NCI-H510A (cell line): ENCODE results near the gene NECAB3.

ENCODE experiments used
- DNase-seq: peaks from one replicate; lab custom pipeline; 2025; lab: John Stamatoyannopoulos, UW

NECAB3 gene

DNA sequence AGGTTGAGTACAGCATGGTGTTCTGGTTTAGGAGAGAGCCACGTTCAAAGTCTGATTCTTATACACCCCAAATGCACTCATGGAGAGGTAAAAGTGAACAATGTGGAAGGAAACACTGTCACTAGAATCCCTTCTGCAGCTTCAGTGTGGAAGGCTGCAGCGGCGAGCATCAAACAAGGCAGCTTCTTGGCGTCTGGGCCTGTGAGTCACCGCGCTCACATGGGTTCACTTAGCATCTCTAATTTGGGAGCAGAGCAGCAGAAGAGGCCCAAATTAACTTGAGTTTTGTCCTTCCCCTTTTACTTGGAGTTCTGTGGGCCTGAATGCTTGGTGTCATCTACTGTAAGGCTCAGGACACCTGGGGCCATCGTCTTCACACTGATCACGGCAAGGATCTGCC, 22.9 kb upstream of the NECAB3 start:
- no peak for DNase-seq

- no peak for DNase-seq
Observed at GRCh38 chr20:33696448-33696847, 22.2 kb upstream of the NECAB3 start.

DNA sequence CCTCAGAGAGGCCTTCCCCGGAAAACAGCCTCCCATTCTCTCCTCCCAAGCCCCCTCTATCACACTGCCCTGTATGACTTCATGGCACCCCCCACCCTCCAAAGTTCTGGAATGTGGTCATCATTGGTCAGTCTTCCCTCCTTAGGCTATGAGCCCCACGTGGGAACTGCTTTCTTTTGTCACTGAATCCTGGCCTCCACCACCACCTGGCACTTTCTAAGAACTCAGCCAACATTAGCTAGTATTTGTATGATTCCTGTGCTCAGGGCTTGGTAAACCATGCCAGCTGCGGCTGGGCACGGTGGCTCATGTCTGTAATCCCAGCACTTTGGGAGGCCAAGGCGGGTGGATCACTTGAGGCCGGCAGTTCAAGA, 20.4 kb upstream of the NECAB3 start:
- no peak for DNase-seq

- no peak for DNase-seq
Observed at GRCh38 chr20:33693741-33694638, 19.8 kb upstream of the NECAB3 start.

DNA sequence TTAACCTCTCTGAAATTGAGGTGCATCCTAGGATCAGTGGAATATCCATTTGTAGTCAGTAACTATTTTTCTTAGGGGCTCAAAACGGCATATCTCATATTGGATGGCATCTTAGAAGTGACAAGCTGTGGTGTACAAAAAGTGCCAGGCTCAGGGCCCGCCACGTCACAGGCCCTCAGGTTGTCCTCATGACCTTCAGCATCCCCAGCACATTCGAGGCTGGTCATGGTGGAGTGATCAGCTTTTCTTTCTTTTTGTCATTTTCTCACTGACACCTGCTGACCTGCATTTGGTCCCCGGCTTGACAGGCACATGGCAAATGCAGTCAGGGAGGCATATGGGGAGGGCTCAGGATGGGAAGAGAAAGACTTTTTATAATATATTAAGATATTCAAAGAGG, 19.1 kb upstream of the NECAB3 start:
- DNase-seq: no peak

GRCh38 chr20:33689973-33690372, 15.7 kb upstream of the NECAB3 start:
- DNase-seq: no peak

GRCh38 chr20:33689493-33689892, 15.3 kb upstream of the NECAB3 start:
- DNase-seq: no peak

GRCh38 chr20:33688938-33689424, 14.8 kb upstream of the NECAB3 start:
- DNase-seq: no peak

DNA sequence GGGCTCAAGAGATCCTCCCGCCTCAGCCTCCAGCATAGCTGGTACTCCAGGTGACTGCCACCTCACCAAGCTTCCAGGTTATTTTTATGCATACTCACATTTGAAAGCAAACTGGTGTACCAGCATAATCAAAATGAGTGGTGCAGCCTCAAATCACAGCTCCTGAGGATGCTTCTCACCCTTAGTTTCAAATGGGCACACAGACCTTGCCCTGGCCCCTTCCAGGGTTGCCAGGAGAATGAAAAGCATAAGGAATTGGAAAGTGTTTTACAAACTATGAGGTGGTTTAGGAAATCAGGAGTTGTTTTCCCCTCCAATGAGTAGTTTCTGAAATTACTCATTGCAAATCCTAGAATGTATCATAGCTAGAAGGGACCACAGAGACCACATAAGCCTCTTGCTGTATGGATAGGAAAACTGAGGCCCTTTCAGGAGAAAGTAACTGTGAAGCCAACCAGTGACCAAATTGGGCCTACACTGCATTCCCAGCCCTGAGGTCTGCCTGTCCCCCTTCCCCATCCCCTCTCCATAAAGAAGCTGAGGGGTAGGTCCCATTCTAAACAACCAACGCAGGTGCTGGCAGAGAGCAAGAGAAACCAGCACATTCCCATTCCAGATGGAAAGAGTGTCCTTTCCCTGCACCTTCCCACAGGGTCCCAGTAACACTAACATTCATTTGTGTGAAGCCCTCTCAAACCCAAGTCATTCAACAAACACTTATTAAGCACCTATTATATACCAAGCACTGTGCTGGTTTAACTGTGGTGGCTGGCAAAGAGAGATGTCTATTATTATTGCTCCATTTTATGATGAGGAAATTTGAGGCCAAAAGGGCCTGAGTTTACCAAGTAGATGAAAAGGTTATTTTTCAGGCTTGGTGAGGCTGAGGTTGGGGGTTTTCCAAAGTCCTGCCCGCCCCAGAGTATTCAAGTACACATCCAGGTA, 14.0 kb upstream of the NECAB3 start:
- no peak for DNase-seq

DNA sequence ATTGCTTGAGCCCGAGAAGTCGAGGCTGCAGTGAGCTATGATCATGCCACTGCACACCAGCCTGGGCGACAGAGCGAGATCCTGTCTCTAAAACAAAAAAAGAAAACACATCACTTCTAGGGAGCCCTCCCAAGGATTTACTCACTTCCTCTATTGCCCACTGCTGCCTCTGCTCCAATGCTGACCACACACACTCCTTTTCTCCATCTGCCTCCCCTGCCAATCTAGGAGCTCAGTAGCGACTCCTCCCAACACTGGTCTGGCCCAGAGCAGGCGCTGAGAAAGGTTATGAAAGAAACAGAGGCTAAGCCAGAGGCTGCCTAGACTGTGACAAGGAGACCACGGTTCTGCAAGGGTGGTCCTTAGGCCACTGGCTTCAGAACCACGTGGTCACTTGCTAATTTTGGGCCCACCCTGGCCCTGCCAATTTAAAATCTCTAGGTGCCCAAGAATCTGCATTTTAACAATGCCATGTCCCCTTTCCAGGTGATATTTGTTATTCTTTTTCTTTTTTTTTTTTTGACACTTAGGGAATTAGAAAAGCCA, 13.2 kb upstream of the NECAB3 start:
- DNase-seq: no peak

GRCh38 chr20:33686984-33687366, 12.7 kb upstream of the NECAB3 start:
- DNase-seq: no peak

GRCh38 chr20:33686100-33686983, 12.1 kb upstream of the NECAB3 start, which contains the start of gene E2F1:
TSS of gene E2F1 (minus strand) at chr20:33686385. CDS start at chr20:33686264, 121 bp downstream.
- DNase-seq: peak; percentile 93

GRCh38 chr20:33685328-33686099, 11.3 kb upstream of the NECAB3 start:
- DNase-seq: peak; percentile 51

DNA sequence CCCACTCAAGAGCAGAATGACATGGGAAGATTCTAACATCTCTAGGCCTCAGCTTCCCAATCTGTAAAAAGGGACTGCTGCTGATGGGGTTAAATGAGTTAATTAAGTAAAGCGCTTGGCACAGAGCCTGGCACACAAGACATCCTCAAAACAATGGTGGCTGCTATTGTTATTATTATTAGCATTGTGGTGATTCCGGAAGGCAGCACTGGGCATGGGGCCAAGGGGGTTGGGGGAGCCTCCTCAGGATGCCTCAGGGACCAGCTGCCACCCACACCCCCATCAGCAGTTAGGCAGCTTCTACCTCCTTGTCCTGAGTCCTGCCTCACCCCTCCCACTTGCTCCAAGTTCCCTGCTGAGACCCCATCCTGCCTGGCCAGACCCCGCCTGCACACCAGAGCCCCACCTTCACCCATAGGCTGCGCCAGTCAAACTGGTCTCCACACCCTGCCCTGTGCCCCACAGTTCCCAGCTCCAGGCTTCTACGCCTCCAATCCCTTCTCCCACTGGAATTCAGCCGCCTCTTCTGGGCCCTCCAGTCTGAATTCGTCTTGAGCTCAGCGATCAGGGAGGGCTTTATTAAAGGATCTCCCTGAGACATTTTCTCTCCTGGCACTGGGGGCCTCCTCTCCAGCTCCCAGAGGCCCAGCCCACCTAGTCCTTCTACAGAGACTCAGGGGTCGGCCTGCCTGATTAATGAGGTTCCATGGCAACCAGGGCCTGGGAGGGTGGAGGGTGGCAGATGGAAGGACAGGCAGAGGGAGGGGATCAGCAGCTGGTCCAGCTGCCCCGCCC, 10.5 kb upstream of the NECAB3 start:
- no peak for DNase-seq

GRCh38 chr20:33681728-33682353, 7.6 kb upstream of the NECAB3 start:
- DNase-seq: no peak

DNA sequence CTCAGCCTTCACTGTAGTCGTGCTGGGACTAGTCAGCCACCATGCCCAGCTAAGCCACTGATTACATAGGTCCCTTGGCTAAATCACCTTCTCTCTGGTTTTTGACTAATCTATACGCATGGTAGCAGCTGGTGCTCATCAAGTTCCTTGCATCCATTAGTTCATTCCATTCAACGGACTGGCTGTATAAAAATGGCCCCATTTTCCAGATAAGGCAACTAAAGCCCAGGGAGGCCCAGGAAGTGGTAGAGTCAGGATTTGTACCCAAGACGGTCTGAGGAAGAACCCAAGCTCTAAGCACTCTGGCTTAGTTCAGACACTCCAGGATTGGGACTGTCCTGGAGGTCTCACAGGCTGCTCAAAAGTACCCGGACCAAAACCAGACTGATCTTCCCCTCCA, 7.1 kb upstream of the NECAB3 start:
- DNase-seq: no peak

GRCh38 chr20:33680686-33681085, 6.5 kb upstream of the NECAB3 start:
- no peak for DNase-seq

DNA sequence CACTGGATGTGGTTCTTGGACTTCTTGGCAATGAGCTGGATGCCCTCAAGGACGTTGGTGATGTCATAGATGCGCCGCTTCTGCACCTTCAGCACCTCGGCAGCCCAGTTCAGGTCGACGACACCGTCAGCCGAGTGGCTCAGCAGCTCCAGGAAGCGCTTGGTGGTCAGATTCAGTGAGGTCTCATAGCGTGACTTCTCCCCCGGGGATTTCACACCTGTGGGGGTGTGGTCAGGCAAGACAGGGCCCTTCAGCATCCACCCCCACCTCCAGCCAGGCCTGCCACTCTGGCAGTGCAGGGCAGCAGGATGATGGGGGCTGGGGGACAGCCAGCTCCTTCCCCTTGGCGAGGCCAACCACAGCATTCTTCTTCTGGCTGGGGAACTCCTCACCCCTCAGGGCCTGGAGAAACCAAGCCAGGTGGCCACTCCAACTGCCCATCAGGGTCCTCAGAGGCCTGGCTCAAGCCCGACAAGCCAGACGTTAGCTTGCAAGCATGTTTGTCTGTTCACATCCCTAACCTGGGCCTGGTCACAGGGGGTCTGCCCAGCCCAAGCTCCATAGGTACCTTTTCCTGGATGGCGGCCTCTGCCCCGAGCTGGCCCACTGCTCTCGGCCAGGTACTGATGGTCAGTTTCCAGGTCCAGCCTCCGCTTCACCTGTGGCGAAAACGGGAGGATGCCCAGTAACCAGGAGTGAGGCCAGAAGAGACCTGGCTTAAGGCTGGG, 5.7 kb upstream of the NECAB3 start:
- DNase-seq: no peak
